ENCODE results near the gene DNAJC8. TPM values are rescaled to one million over a fixed set of nuclear protein-coding genes. Genes with fewer than 3 reads are reported as not detected.
A peak's percentile ranks its signal among the peaks of the same experiment; 100 is the strongest.

Gene DNAJC8
- polyA plus RNA-seq, 4 donors: 62.2 to 96.1 (median 72.3) TPM

GRCh38 chr1:28205243-28205642, 27.6 kb downstream of the DNAJC8 start:
- Histone ChIP-seq H3K27ac (ENCODE audit: low read depth in 1 of 3, low read length in 2 of 3) (no peak overlapping the region), H3K27me3 (ENCODE audit: control insufficient read depth in 3 of 3, insufficient read depth in 3 of 3, low read length in 3 of 3) (no peaks in the 10 kb centered on the region), H3K4me3 (ENCODE audit: low read depth in 1 of 3, low read length in 3 of 3) (no peak overlapping the region), H3K4me1 (ENCODE audit: control insufficient read depth in 3 of 3, insufficient read depth in 2 of 3, low read depth in 1 of 3, low read length in 2 of 3) (peaks cover 0 to 10% (median 0%) of the 10 kb centered on the region in 3 donors), H3K9me3 (ENCODE audit: control insufficient read depth in 2 of 2, insufficient read depth in 1 of 2, low read depth in 1 of 2, low read length in 1 of 2) (no peaks in the 10 kb centered on the region), H3K36me3 (ENCODE audit: control insufficient read depth in 3 of 3, insufficient read depth in 2 of 3, low read depth in 1 of 3, low read length in 3 of 3) (peaks cover 11 to 59% (median 18%) of the 10 kb centered on the region in 3 donors)
- WGBS, 3 donors: 17 to 60% (median 32%) methylated on average over 4 of the region's 4 CpGs
- DNase-seq (peak; percentile 26 to 85), FAIRE-seq (no peak)

- H3K4me3 ChIP-seq (ENCODE audit: low read depth in 1 of 3, low read length in 3 of 3): no peak overlapping the region
- 87 to 94% (median 92%) methylated on average over 6 of the region's 6 CpGs for WGBS, 3 donors
- no peak for FAIRE-seq
Measured at GRCh38 chr1:28200234-28200873, 32.5 kb downstream of the DNAJC8 start.

GRCh38 chr1:28199328-28200233, 33.2 kb downstream of the DNAJC8 start:
- Histone ChIP-seq H3K9me3 (ENCODE audit: control insufficient read depth in 2 of 2, insufficient read depth in 1 of 2, low read depth in 1 of 2, low read length in 1 of 2) (peaks cover 0 to 9% of the 10 kb centered on the region in 2 donors), H3K27me3 (ENCODE audit: control insufficient read depth in 3 of 3, insufficient read depth in 3 of 3, low read length in 3 of 3) (no peaks in the 10 kb centered on the region), H3K27ac (ENCODE audit: low read depth in 1 of 3, low read length in 2 of 3) (peak overlapping the region in 2 of 3 donors; percentile 8 to 61), H3K4me1 (ENCODE audit: control insufficient read depth in 3 of 3, insufficient read depth in 2 of 3, low read depth in 1 of 3, low read length in 2 of 3) (peaks cover 0 to 5% (median 4%) of the 10 kb centered on the region in 3 donors), H3K36me3 (ENCODE audit: control insufficient read depth in 3 of 3, insufficient read depth in 2 of 3, low read depth in 1 of 3, low read length in 3 of 3) (peaks cover 12 to 64% (median 18%) of the 10 kb centered on the region in 3 donors), H3K4me3 (ENCODE audit: low read depth in 1 of 3, low read length in 3 of 3) (no peak overlapping the region)
- FAIRE-seq (no peak), DNase-seq (peak; percentile 42 to 86)
- 23 to 43% (median 31%) methylated on average over 8 of the region's 8 CpGs for WGBS, 3 donors

More at GRCh38 chr1:28200234-28200873, 32.5 kb downstream of the DNAJC8 start:
- H3K27me3 ChIP-seq (ENCODE audit: control insufficient read depth in 3 of 3, insufficient read depth in 3 of 3, low read length in 3 of 3): no peaks in the 10 kb centered on the region
- no peak for DNase-seq
- H3K27ac ChIP-seq (ENCODE audit: low read depth in 1 of 3, low read length in 2 of 3): no peak overlapping the region
- peaks cover 0 to 5% (median 4%) of the 10 kb centered on the region in 3 donors for H3K4me1 ChIP-seq (ENCODE audit: control insufficient read depth in 3 of 3, insufficient read depth in 2 of 3, low read depth in 1 of 3, low read length in 2 of 3)
- peaks cover 0 to 9% of the 10 kb centered on the region in 2 donors for H3K9me3 ChIP-seq (ENCODE audit: control insufficient read depth in 2 of 2, insufficient read depth in 1 of 2, low read depth in 1 of 2, low read length in 1 of 2)
- H3K36me3 ChIP-seq (ENCODE audit: control insufficient read depth in 3 of 3, insufficient read depth in 2 of 3, low read depth in 1 of 3, low read length in 3 of 3): peaks cover 12 to 69% (median 18%) of the 10 kb centered on the region in 3 donors

- no peak overlapping the region for H3K27ac ChIP-seq (ENCODE audit: low read depth in 1 of 3, low read length in 2 of 3)
- H3K27me3 ChIP-seq (ENCODE audit: control insufficient read depth in 3 of 3, insufficient read depth in 3 of 3, low read length in 3 of 3): no peaks in the 10 kb centered on the region
- H3K4me1 ChIP-seq (ENCODE audit: control insufficient read depth in 3 of 3, insufficient read depth in 2 of 3, low read depth in 1 of 3, low read length in 2 of 3): peaks cover 0 to 5% (median 4%) of the 10 kb centered on the region in 3 donors
- DNase-seq (no peak), FAIRE-seq (no peak)
- peaks cover 0 to 9% of the 10 kb centered on the region in 2 donors for H3K9me3 ChIP-seq (ENCODE audit: control insufficient read depth in 2 of 2, insufficient read depth in 1 of 2, low read depth in 1 of 2, low read length in 1 of 2)
- H3K36me3 ChIP-seq (ENCODE audit: control insufficient read depth in 3 of 3, insufficient read depth in 2 of 3, low read depth in 1 of 3, low read length in 3 of 3): peaks cover 6 to 59% (median 10%) of the 10 kb centered on the region in 3 donors
- H3K4me3 ChIP-seq (ENCODE audit: low read depth in 1 of 3, low read length in 3 of 3): no peak overlapping the region
- WGBS, 3 donors: 94 to 97% (median 94%) methylated on average over 12 of the region's 12 CpGs
Measured at GRCh38 chr1:28197682-28198415, 35.0 kb downstream of the DNAJC8 start.

- WGBS, 3 donors: 73 to 88% (median 86%) methylated on average over 3 of the region's 3 CpGs
- FAIRE-seq (no peak), DNase-seq (no peak)
- Histone ChIP-seq H3K36me3 (ENCODE audit: control insufficient read depth in 3 of 3, insufficient read depth in 2 of 3, low read depth in 1 of 3, low read length in 3 of 3) (peaks cover 4 to 48% (median 10%) of the 10 kb centered on the region in 3 donors), H3K9me3 (ENCODE audit: control insufficient read depth in 2 of 2, insufficient read depth in 1 of 2, low read depth in 1 of 2, low read length in 1 of 2) (peaks cover 0 to 9% of the 10 kb centered on the region in 2 donors), H3K27ac (ENCODE audit: low read depth in 1 of 3, low read length in 2 of 3) (no peak overlapping the region), H3K4me3 (ENCODE audit: low read depth in 1 of 3, low read length in 3 of 3) (no peak overlapping the region), H3K27me3 (ENCODE audit: control insufficient read depth in 3 of 3, insufficient read depth in 3 of 3, low read length in 3 of 3) (no peaks in the 10 kb centered on the region), H3K4me1 (ENCODE audit: control insufficient read depth in 3 of 3, insufficient read depth in 2 of 3, low read depth in 1 of 3, low read length in 2 of 3) (peaks cover 0 to 5% (median 4%) of the 10 kb centered on the region in 3 donors)
Measured at GRCh38 chr1:28196330-28196729, 36.5 kb downstream of the DNAJC8 start.

GRCh38 chr1:28195780-28196179, 37.0 kb downstream of the DNAJC8 start:
- peaks cover 4 to 44% (median 10%) of the 10 kb centered on the region in 3 donors for H3K36me3 ChIP-seq (ENCODE audit: control insufficient read depth in 3 of 3, insufficient read depth in 2 of 3, low read depth in 1 of 3, low read length in 3 of 3)
- DNase-seq (no peak), FAIRE-seq (no peak)
- H3K4me3 ChIP-seq (ENCODE audit: low read depth in 1 of 3, low read length in 3 of 3): no peak overlapping the region
- H3K9me3 ChIP-seq (ENCODE audit: control insufficient read depth in 2 of 2, insufficient read depth in 1 of 2, low read depth in 1 of 2, low read length in 1 of 2): peaks cover 0 to 9% of the 10 kb centered on the region in 2 donors
- no peak overlapping the region for H3K27ac ChIP-seq (ENCODE audit: low read depth in 1 of 3, low read length in 2 of 3)
- WGBS, 3 donors: 86 to 95% (median 88%) methylated on average over 1 of the region's 1 CpG
- H3K4me1 ChIP-seq (ENCODE audit: control insufficient read depth in 3 of 3, insufficient read depth in 2 of 3, low read depth in 1 of 3, low read length in 2 of 3): peaks cover 0 to 5% (median 4%) of the 10 kb centered on the region in 3 donors
- no peaks in the 10 kb centered on the region for H3K27me3 ChIP-seq (ENCODE audit: control insufficient read depth in 3 of 3, insufficient read depth in 3 of 3, low read length in 3 of 3)

- Histone ChIP-seq H3K4me1 (ENCODE audit: control insufficient read depth in 3 of 3, insufficient read depth in 2 of 3, low read depth in 1 of 3, low read length in 2 of 3) (peaks cover 0 to 5% (median 4%) of the 10 kb centered on the region in 3 donors), H3K36me3 (ENCODE audit: control insufficient read depth in 3 of 3, insufficient read depth in 2 of 3, low read depth in 1 of 3, low read length in 3 of 3) (peaks cover 2 to 33% (median 6%) of the 10 kb centered on the region in 3 donors), H3K27me3 (ENCODE audit: control insufficient read depth in 3 of 3, insufficient read depth in 3 of 3, low read length in 3 of 3) (no peaks in the 10 kb centered on the region), H3K27ac (ENCODE audit: low read depth in 1 of 3, low read length in 2 of 3) (no peak overlapping the region), H3K4me3 (ENCODE audit: low read depth in 1 of 3, low read length in 3 of 3) (no peak overlapping the region), H3K9me3 (ENCODE audit: control insufficient read depth in 2 of 2, insufficient read depth in 1 of 2, low read depth in 1 of 2, low read length in 1 of 2) (peaks cover 0 to 9% of the 10 kb centered on the region in 2 donors)
- DNase-seq: no peak
- FAIRE-seq: no peak
- WGBS, 3 donors: 81 to 84% (median 83%) methylated on average over 7 to 8 of the region's 8 CpGs
Measured at GRCh38 chr1:28194326-28195035, 38.3 kb downstream of the DNAJC8 start.

All from small intestine (tissue), 7 donors.